Lower leg skin (tissue), 3 donors: Measurements from ENCODE around the gene TMEM164.

Experiments used
- POLR2A ChIP-seq, 2 donors: fragments of 450-650 bp; IDR thresholded peaks; one replicate each; pipeline ENCODE4 v1.6.1; 2016 to 2017; ENCODE audit warnings: antibody characterized with exemption in 2 of 2, mild to moderate bottlenecking in 1 of 2, moderate library complexity in 1 of 2
- TF ChIP-seq, protein P1 (sequence below), 3 donors: fragments of 450-650 bp; IDR thresholded peaks; one replicate each; pipeline ENCODE4 v1.5.1; 2016; ENCODE audit warnings: antibody characterized with exemption in 3 of 3, mild to moderate bottlenecking in 3 of 3, moderate library complexity in 2 of 3

DNA sequence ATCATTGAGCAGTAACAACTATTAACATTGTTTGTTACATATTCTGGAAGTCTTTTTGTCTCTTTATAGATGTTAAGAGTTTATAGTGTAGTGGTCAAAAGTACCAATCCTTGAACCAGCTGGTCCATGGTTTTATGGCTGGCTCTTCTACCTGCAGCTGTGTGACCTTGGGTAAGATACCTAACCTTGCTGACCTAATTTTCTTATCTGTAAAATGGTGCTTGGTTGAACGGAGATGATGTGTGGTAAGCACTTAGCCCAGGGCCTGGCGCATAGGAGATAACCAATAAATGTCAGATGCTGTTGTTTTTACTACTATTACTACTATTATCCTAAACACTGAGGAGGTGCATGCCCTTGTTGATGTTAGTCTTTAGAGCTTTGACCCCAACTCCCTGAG is 116.6 kb downstream of the TMEM164 start:
- TF ChIP-seq, protein P1, sequence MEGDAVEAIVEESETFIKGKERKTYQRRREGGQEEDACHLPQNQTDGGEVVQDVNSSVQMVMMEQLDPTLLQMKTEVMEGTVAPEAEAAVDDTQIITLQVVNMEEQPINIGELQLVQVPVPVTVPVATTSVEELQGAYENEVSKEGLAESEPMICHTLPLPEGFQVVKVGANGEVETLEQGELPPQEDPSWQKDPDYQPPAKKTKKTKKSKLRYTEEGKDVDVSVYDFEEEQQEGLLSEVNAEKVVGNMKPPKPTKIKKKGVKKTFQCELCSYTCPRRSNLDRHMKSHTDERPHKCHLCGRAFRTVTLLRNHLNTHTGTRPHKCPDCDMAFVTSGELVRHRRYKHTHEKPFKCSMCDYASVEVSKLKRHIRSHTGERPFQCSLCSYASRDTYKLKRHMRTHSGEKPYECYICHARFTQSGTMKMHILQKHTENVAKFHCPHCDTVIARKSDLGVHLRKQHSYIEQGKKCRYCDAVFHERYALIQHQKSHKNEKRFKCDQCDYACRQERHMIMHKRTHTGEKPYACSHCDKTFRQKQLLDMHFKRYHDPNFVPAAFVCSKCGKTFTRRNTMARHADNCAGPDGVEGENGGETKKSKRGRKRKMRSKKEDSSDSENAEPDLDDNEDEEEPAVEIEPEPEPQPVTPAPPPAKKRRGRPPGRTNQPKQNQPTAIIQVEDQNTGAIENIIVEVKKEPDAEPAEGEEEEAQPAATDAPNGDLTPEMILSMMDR (IDR thresholded peaks at IDR 0.05): no peak
- TF ChIP-seq POLR2A (IDR thresholded peaks at IDR 0.05): no peak
